ENCODE data around the gene PTPN13.

The PTPN13 gene

GRCh38 chr4:86721412-86721811 lies 127.3 kb downstream of the PTPN13 start:
- no peak for DNase-seq

GRCh38 chr4:86730310-86730709 lies 136.2 kb downstream of the PTPN13 start:
- DNase-seq = peak in 1 of 2 experiments; percentile 15

- DNase-seq = no peak
Measured at GRCh38 chr4:86737244-86737643, 143.1 kb downstream of the PTPN13 start.

- no peak for DNase-seq
Measured at GRCh38 chr4:86741846-86742245, 147.7 kb downstream of the PTPN13 start.

- DNase-seq = no peak
Measured at GRCh38 chr4:86744570-86744969, 150.5 kb downstream of the PTPN13 start.

GRCh38 chr4:86749121-86749520 lies 155.0 kb downstream of the PTPN13 start:
- DNase-seq = no peak

GRCh38 chr4:86755388-86755787 lies 161.3 kb downstream of the PTPN13 start:
- no peak for DNase-seq

GRCh38 chr4:86757468-86757867 lies 163.4 kb downstream of the PTPN13 start:
- DNase-seq = no peak

GRCh38 chr4:86759298-86759697 lies 165.2 kb downstream of the PTPN13 start:
- DNase-seq = no peak

- DNase-seq = no peak
Measured at GRCh38 chr4:86762649-86763048, 168.5 kb downstream of the PTPN13 start.

- DNase-seq = no peak
Measured at GRCh38 chr4:86769794-86770193, 175.7 kb downstream of the PTPN13 start.

GRCh38 chr4:86771141-86771540 lies 177.0 kb downstream of the PTPN13 start:
- DNase-seq = no peak

- no peak for DNase-seq
Measured at GRCh38 chr4:86775061-86775460, 180.9 kb downstream of the PTPN13 start.

GRCh38 chr4:86778175-86778574 lies 184.1 kb downstream of the PTPN13 start:
- DNase-seq = no peak

GRCh38 chr4:86788826-86789225 lies 194.7 kb downstream of the PTPN13 start:
- DNase-seq = no peak

GRCh38 chr4:86791126-86791525 lies 197.0 kb downstream of the PTPN13 start:
- no peak for DNase-seq

- DNase-seq = no peak
Measured at GRCh38 chr4:86809809-86810208, 215.7 kb downstream of the PTPN13 start.

GRCh38 chr4:86810847-86811246 lies 216.7 kb downstream of the PTPN13 start:
- DNase-seq = no peak

GRCh38 chr4:86815653-86816052 lies 221.5 kb downstream of the PTPN13 start:
- DNase-seq = no peak

- no peak for DNase-seq
Measured at GRCh38 chr4:86816501-86817273, 222.6 kb downstream of the PTPN13 start.

- no peak for DNase-seq
Measured at GRCh38 chr4:86818211-86818610, 224.1 kb downstream of the PTPN13 start.

GRCh38 chr4:86818841-86819240 lies 224.7 kb downstream of the PTPN13 start:
- no peak for DNase-seq

- DNase-seq = no peak
Measured at GRCh38 chr4:86819561-86819960, 225.4 kb downstream of the PTPN13 start.

- no peak for DNase-seq
Measured at GRCh38 chr4:86821151-86821550, 227.0 kb downstream of the PTPN13 start.

- no peak for DNase-seq
Measured at GRCh38 chr4:86822136-86822535, 228.0 kb downstream of the PTPN13 start.
